Fibroblast of villous mesenchyme (primary cell): ENCODE data around the gene CETN2. TPM values are rescaled to one million over a fixed set of nuclear protein-coding genes. Genes with fewer than 3 reads are reported as not detected.
"Not testable (repeated sequence)": the region's sequence is repeated elsewhere in the genome, so short reads cannot be mapped to it uniquely, and the experiment has no call there.

Experiments
- DNase-seq: peaks from one replicate; pipeline ENCODE4 v3.0.0-alpha.2; 2010; ENCODE audit warnings: low read depth
- H3K4me3 ChIP-seq: 2 replicates; pipeline ENCODE4 v1.5.1; 2011; ENCODE audit warnings: low read depth, mild to moderate bottlenecking, low read length
- total RNA-seq: library from RNA; depleted of rRNA; stranded (reverse); fragments of >200 nt; gene quantifications from 2 replicates; pipeline ENCODE4 v1.2.3, GENCODE V29; 2012
- TF ChIP-seq, protein P1 (sequence below): IDR thresholded peaks from 2 replicates; pipeline ENCODE4 v1.5.1; 2012; ENCODE audit warnings: low read depth, mild to moderate bottlenecking, low read length; ENCODE audit not compliant: insufficient read depth

CETN2 gene
- total RNA-seq, 1 donor = 46.2 TPM

DNA sequence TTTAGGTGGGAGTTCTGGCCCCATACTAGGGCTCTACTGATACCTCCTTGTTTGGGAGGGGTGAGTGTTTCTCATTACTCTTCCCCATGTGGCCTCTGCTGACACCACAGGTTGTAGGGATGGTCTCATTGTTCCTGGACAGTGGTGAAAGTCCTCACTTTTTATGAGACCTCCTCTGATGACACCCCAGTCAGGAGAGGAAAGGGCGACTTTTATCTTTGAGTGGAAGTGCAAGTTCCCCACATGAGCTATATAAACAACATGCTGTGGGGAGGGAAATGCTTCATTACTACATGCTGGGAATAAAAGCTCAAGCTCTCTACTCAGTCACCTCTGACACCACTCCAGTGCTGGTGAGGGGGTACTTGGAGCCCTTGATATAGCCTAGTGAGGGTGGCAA, 31.6 kb downstream of the CETN2 start:
- H3K4me3 ChIP-seq = no peak overlapping the region
- TF ChIP-seq, protein P1, sequence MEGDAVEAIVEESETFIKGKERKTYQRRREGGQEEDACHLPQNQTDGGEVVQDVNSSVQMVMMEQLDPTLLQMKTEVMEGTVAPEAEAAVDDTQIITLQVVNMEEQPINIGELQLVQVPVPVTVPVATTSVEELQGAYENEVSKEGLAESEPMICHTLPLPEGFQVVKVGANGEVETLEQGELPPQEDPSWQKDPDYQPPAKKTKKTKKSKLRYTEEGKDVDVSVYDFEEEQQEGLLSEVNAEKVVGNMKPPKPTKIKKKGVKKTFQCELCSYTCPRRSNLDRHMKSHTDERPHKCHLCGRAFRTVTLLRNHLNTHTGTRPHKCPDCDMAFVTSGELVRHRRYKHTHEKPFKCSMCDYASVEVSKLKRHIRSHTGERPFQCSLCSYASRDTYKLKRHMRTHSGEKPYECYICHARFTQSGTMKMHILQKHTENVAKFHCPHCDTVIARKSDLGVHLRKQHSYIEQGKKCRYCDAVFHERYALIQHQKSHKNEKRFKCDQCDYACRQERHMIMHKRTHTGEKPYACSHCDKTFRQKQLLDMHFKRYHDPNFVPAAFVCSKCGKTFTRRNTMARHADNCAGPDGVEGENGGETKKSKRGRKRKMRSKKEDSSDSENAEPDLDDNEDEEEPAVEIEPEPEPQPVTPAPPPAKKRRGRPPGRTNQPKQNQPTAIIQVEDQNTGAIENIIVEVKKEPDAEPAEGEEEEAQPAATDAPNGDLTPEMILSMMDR = no peak
- no peak for DNase-seq

DNA sequence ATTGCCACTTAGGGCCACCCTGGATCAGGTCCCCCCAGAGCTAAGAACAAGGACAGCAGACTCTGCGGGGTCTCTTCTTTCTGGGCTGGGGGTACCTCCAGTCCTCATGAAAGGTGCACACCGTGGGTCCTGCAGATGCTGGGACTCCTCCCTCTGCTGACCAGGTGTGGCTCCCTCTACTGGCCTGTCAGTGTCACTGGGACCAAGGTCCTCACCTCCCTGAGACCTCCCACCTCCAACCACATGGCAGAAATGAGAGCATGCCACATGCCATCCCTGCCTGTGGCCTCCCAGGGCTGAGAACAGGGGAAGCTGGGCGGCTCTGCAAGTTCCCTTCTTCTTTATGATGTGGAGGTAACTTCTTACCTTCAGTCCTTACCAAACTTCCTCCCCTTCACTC, 43.5 kb downstream of the CETN2 start:
- not testable (repeated sequence) for DNase-seq, H3K4me3 ChIP-seq

Other genes with a start within 250 kb of the CETN2 start
- gene GABRQ, start 192.9 kb downstream of the CETN2 start, total RNA-seq = under 0.01 TPM in 1 of 2 replicates, not detected in the other
- not detected in 2 replicates for gene MAGEA3, start 132.0 kb downstream of the CETN2 start, total RNA-seq
- gene CSAG2, start 121.5 kb downstream of the CETN2 start, total RNA-seq = not detected in 2 replicates
- gene MAGEA2B, start 116.1 kb downstream of the CETN2 start, total RNA-seq = not detected in 2 replicates
- gene CSAG1, start 97.0 kb downstream of the CETN2 start, total RNA-seq = not detected in 2 replicates
- gene MAGEA12, start 97.0 kb downstream of the CETN2 start, total RNA-seq = not detected in 2 replicates
- gene MAGEA2, start 76.9 kb downstream of the CETN2 start, total RNA-seq = not detected in 2 replicates
- not detected in 2 replicates for gene CSAG3, start 71.5 kb downstream of the CETN2 start, total RNA-seq
- gene MAGEA6, start 61.1 kb downstream of the CETN2 start, total RNA-seq = not detected in 2 replicates
- gene NSDHL, start 306 bp upstream of the CETN2 start, total RNA-seq = 23.8 and 28.5 TPM in 2 replicates
- gene ZNF185, start 67.3 kb upstream of the CETN2 start, total RNA-seq = 2.9 and 3.9 TPM in 2 replicates
- gene PNMA5, start 163.4 kb upstream of the CETN2 start, total RNA-seq = 0.64 TPM in 1 of 2 replicates, not detected in the other
- gene PNMA3, start 225.7 kb upstream of the CETN2 start, total RNA-seq = under 0.01 TPM in 1 of 2 replicates, not detected in the other
- 0.32 and 0.43 TPM in 2 replicates for gene PNMA6A, start 241.7 kb upstream of the CETN2 start, total RNA-seq